Chondrocyte (in vitro differentiated cells): ENCODE results near the gene SH2D6. TPM values are rescaled to one million over a fixed set of nuclear protein-coding genes. Genes with fewer than 3 reads are reported as not detected.
"Not testable (repeated sequence)": the region's sequence is repeated elsewhere in the genome, so short reads cannot be mapped to it uniquely, and the experiment has no call there.

Experiments
- DNase-seq: peaks from one replicate; pipeline ENCODE4 v3.0.0; 2021; ENCODE audit warnings: mixed read lengths, low spot score
- H3K27ac Mint-ChIP-seq: one replicate; pipeline ENCODE4 v1.8.0; 2021; ENCODE audit warnings: mild to moderate bottlenecking, moderate library complexity, mixed read lengths; ENCODE audit not compliant: unreplicated experiment
- H3K27me3 Mint-ChIP-seq: 2 replicates; pipeline ENCODE4 v1.8.0; 2021; ENCODE audit warnings: low read depth, mixed read lengths
- H3K36me3 Mint-ChIP-seq: 2 replicates; pipeline ENCODE4 v1.8.0; 2021; ENCODE audit warnings: low read depth, mixed read lengths
- H3K4me1 Mint-ChIP-seq: 2 replicates; pipeline ENCODE4 v1.8.0; 2021; ENCODE audit warnings: low read depth, mild to moderate bottlenecking, mixed read lengths
- H3K4me3 Mint-ChIP-seq: one replicate; pipeline ENCODE4 v1.8.0; 2021; ENCODE audit warnings: mild to moderate bottlenecking, moderate library complexity, mixed read lengths; ENCODE audit not compliant: unreplicated experiment
- H3K9me3 Mint-ChIP-seq: 2 replicates; pipeline ENCODE4 v1.8.0; 2021; ENCODE audit warnings: low read depth, mixed read lengths
- CTCF ChIP-seq: fragments of 200-600 bp; sonication (generic); IDR thresholded peaks from 2 replicates; pipeline ENCODE4 v1.5.0; 2021; ENCODE audit warnings: antibody characterized with exemption, mild to moderate bottlenecking, moderate library complexity
- total RNA-seq: library from RNA; stranded (reverse); gene quantifications from 3 replicates; pipeline ENCODE4 v1.2.1, GENCODE V29; 2021

SH2D6 gene
- total RNA-seq, 1 donor from 2014 or later = 0.47 TPM

- no peaks in the 10 kb centered on the region for H3K9me3 Mint-ChIP-seq
- no peak for DNase-seq
- no peak for TF ChIP-seq CTCF
- H3K4me1 Mint-ChIP-seq = peaks cover 17% of the 10 kb centered on the region
- H3K27me3 Mint-ChIP-seq = no peaks in the 10 kb centered on the region
- no peaks in the 10 kb centered on the region for H3K36me3 Mint-ChIP-seq
- no peak overlapping the region for H3K27ac Mint-ChIP-seq
- no peak overlapping the region for H3K4me3 Mint-ChIP-seq
These were observed 53.7 kb downstream of the SH2D6 start for GRCh38 chr2:85472261-85472660.

- Mint-ChIP-seq H3K9me3 (no peaks in the 10 kb centered on the region), H3K27me3 (no peaks in the 10 kb centered on the region), H3K4me1 (peaks cover 3% of the 10 kb centered on the region), H3K4me3 (no peak overlapping the region), H3K27ac (no peak overlapping the region), H3K36me3 (no peaks in the 10 kb centered on the region)
- DNase-seq = no peak
- no peak for TF ChIP-seq CTCF
These were observed 57.4 kb downstream of the SH2D6 start for GRCh38 chr2:85475799-85476490.

GRCh38 chr2:85476624-85477023 lies 58.1 kb downstream of the SH2D6 start:
- H3K27ac Mint-ChIP-seq = no peak overlapping the region
- H3K36me3 Mint-ChIP-seq = no peaks in the 10 kb centered on the region
- H3K4me1 Mint-ChIP-seq = peaks cover 3% of the 10 kb centered on the region
- H3K27me3 Mint-ChIP-seq = no peaks in the 10 kb centered on the region
- no peaks in the 10 kb centered on the region for H3K9me3 Mint-ChIP-seq
- DNase-seq = no peak
- H3K4me3 Mint-ChIP-seq = no peak overlapping the region
- no peak for TF ChIP-seq CTCF

- Mint-ChIP-seq H3K4me1 (peaks cover 9% of the 10 kb centered on the region), H3K9me3 (no peaks in the 10 kb centered on the region), H3K27me3 (no peaks in the 10 kb centered on the region), H3K36me3 (no peaks in the 10 kb centered on the region), H3K4me3 (no peak overlapping the region), H3K27ac (no peak overlapping the region)
- no peak for TF ChIP-seq CTCF
- no peak for DNase-seq
These were observed 59.4 kb downstream of the SH2D6 start for GRCh38 chr2:85477884-85478283.

- H3K27ac Mint-ChIP-seq = no peak overlapping the region
- no peak overlapping the region for H3K4me3 Mint-ChIP-seq
- no peak for DNase-seq
- TF ChIP-seq CTCF = no peak
- H3K9me3 Mint-ChIP-seq = no peaks in the 10 kb centered on the region
- peaks cover 7% of the 10 kb centered on the region for H3K4me1 Mint-ChIP-seq
- H3K27me3 Mint-ChIP-seq = peaks cover 2% of the 10 kb centered on the region
- H3K36me3 Mint-ChIP-seq = peaks cover 2% of the 10 kb centered on the region
These were observed 63.6 kb downstream of the SH2D6 start for GRCh38 chr2:85481818-85482777.

GRCh38 chr2:85484615-85485014 lies 66.1 kb downstream of the SH2D6 start:
- not testable (repeated sequence) for H3K36me3 Mint-ChIP-seq, H3K9me3 Mint-ChIP-seq, DNase-seq, H3K27ac Mint-ChIP-seq, H3K27me3 Mint-ChIP-seq, H3K4me1 Mint-ChIP-seq, H3K4me3 Mint-ChIP-seq
